GM13977 (cell line): ENCODE data around the gene POU2F3.

Source experiments
- DNase-seq: peaks from one replicate; pipeline ENCODE4 v3.0.0; 2012; ENCODE audit warnings: low spot score
- CTCF ChIP-seq: IDR thresholded peaks from 2 replicates; pipeline ENCODE4 v1.5.1; 2012; ENCODE audit warnings: mild to moderate bottlenecking, control low read depth; ENCODE audit not compliant: insufficient read depth; ENCODE audit errors: extremely low read depth, missing control alignments
- in situ Hi-C: fragments of 300-500 bp; cut with MboI; formaldehyde crosslinking; loops from one replicate; pipeline ENCODE4 v1.12.0; 2022; ENCODE audit warnings: low sequenced_read_pairs, low pct_unique_long_range_greater_than_20kb, mixed read lengths, inconsistent platforms; ENCODE audit not compliant: unreplicated experiment

POU2F3 gene

GRCh38 chr11:120209746-120210625 lies 30.0 kb upstream of the POU2F3 start:
- TF ChIP-seq CTCF: no peak
- DNase-seq: no peak
- in situ Hi-C loops: no loop called here

DNA sequence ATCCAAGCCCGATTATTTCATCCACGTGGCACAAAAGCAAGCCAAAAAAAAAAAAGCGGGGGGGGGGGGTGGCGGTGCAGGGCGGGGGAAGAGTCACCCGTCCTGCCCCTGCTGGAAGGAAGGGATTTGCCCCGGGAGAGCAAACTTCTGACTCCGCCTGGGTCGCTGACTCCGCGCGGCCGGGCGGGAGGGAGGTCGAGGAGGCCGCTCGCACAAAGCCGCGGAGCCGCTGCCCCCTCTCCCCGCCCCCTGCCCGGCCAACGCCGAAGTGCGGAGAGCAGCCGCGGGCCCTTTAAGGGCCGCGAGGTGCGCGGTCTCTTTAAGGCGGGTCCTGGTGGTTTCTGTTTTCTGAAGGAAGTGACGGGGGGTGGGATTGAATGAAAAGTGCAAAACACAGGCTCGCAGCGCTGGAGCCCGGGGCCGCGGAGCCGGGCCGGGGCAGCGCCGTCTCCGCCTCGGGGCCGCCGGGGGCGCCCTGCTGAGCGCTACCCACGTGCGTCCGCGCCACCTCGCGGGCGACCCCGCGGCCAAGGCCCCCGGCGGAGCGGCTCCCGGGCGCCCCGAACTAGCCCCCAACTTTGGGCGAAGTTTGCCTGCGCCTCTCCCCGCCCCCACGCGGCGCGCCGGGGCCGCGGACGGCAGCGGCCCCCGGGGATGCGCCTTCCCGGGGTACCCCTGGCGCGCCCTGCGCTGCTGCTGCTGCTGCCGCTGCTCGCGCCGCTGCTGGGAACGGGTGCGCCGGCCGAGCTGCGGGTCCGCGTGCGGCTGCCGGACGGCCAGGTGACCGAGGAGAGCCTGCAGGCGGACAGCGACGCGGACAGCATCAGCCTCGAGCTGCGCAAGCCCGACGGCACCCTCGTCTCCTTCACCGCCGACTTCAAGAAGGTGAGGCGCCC lies 29.1 kb upstream of the POU2F3 start, which contains the start of gene OAF:
Gene OAF, plus strand, starts transcription at position 407 of the 896 bp plus-strand sequence. Its CDS starts 248 bp downstream, at position 655.
- peak; percentile 96 for DNase-seq
- TF ChIP-seq CTCF: peak; percentile 16
- in situ Hi-C loops: no loop called here

GRCh38 chr11:120211522-120212258 lies 28.2 kb upstream of the POU2F3 start:
- in situ Hi-C loops: no loop called here
- TF ChIP-seq CTCF: no peak
- no peak for DNase-seq

DNA sequence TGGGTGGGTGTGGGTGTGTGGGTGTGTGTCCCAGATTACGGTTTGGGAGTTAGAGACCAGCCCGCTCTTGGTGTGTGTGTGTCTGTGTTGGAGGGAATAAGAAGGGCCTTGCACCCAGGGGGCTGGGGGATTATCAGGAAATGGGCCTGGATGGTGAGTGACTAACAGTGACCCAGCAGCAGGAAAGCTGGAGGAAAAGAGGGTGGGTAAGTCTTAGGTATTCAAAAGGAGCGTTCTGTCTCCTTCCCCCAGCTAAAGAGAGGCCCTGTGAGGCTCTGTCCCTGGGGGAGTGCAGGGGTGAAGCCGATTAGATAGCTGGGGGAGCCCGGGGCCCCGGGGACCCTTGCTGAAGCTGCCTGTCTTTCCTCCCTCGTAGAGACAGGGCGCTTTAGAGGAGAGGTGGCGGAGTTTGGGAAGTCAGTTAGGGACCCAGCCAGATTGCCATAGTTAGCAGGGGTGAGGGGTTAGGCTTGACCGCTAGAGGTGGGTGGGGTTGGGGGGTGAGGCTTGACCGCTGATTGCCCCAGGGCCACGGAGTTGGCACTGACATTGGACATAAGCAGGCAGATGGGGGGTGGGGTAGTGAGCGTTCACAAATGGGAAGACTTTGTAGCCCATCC lies 27.6 kb upstream of the POU2F3 start:
- in situ Hi-C loops: no loop called here

DNA sequence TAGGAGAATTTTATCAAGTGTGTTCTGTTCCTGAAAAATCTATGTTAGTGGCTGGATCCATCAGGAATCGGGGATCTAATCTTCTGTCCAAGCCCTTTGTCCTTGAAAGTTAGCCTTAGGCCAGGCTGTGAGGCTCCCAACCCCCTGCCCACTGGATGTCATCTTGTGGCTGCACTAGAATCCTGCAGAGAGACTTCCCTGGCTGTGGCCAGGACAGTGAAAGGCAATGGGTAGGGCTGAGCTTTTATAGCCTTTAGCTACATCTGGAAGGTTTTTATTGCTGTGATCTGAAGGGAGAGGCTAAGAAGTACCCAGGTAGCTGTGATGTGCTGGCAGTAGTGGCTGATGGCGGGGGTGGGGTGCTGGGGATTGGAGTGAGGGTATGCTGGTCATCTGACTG lies 27.0 kb upstream of the POU2F3 start:
- TF ChIP-seq CTCF: no peak
- in situ Hi-C loops: no loop called here
- DNase-seq: no peak

More for the DNA sequence above, 27.6 kb upstream of the POU2F3 start:
- no peak for TF ChIP-seq CTCF
- DNase-seq: no peak
